Lower leg skin (tissue), 4 donors: ENCODE data around the gene ZNF765. TPM values are rescaled to one million over a fixed set of nuclear protein-coding genes. Genes with fewer than 3 reads are reported as not detected.
"Not testable (repeated sequence)": the region's sequence is repeated elsewhere in the genome, so short reads cannot be mapped to it uniquely, and the experiment has no call there.

ENCODE experiments used
- DNase-seq, 2 donors: peaks; one replicate each; pipeline ENCODE4 v3.0.0-alpha.2; 2019; ENCODE audit warnings: low spot score in 2 of 2
- H3K4me3 ChIP-seq: fragments of 200-600 bp; sonication (generic); 2 replicates; pipeline ENCODE4 v1.5.1; 2017; ENCODE audit warnings: mild to moderate bottlenecking, low read depth; ENCODE audit not compliant: poor library complexity, severe bottlenecking
- POLR2A ChIP-seq, 2 donors: fragments of 450-650 bp; IDR thresholded peaks; one replicate each; pipeline ENCODE4 v1.6.1; 2016 to 2017; ENCODE audit warnings: antibody characterized with exemption in 2 of 2, mild to moderate bottlenecking in 1 of 2, moderate library complexity in 1 of 2
- WGBS, 2 donors: methylation state at CpG; one replicate each; pipeline ENCODE4 v1.1.5; 2018; 5-methylcytosine and 5-hydroxymethylcytosine counted together
- intact Hi-C: fragments of 100-400 bp; cut with DNase I; formaldehyde crosslinking; loops from one replicate; pipeline ENCODE4 v1.15.0; 2023; ENCODE audit warnings: low total_unique reads
- total RNA-seq, 4 donors: library from RNA; depleted of rRNA; stranded (reverse); fragments of >200 nt; gene quantifications; one replicate each; pipeline ENCODE4 v1.1.0, GENCODE V29; 2016
- TF ChIP-seq, protein P1 (sequence below), 3 donors: fragments of 450-650 bp; IDR thresholded peaks; one replicate each; pipeline ENCODE4 v1.5.1; 2016; ENCODE audit warnings: antibody characterized with exemption in 3 of 3, mild to moderate bottlenecking in 3 of 3, moderate library complexity in 2 of 3

ZNF765 gene
- total RNA-seq, 4 donors from 2014 or later, result 8.3 to 11.6 (median 9.1) TPM

GRCh38 chr19:53388904-53389303 lies 6.0 kb upstream of the ZNF765 start:
- H3K4me3 ChIP-seq, result no peak overlapping the region
- no peak for TF ChIP-seq POLR2A (IDR thresholded peaks at IDR 0.05)
- TF ChIP-seq, protein P1, sequence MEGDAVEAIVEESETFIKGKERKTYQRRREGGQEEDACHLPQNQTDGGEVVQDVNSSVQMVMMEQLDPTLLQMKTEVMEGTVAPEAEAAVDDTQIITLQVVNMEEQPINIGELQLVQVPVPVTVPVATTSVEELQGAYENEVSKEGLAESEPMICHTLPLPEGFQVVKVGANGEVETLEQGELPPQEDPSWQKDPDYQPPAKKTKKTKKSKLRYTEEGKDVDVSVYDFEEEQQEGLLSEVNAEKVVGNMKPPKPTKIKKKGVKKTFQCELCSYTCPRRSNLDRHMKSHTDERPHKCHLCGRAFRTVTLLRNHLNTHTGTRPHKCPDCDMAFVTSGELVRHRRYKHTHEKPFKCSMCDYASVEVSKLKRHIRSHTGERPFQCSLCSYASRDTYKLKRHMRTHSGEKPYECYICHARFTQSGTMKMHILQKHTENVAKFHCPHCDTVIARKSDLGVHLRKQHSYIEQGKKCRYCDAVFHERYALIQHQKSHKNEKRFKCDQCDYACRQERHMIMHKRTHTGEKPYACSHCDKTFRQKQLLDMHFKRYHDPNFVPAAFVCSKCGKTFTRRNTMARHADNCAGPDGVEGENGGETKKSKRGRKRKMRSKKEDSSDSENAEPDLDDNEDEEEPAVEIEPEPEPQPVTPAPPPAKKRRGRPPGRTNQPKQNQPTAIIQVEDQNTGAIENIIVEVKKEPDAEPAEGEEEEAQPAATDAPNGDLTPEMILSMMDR (IDR thresholded peaks at IDR 0.05), result no peak
- intact Hi-C loops, result no loop called here
- no peak for DNase-seq
- 89 to 90% methylated on average over 5 of the region's 5 CpGs for WGBS, 2 donors

DNA sequence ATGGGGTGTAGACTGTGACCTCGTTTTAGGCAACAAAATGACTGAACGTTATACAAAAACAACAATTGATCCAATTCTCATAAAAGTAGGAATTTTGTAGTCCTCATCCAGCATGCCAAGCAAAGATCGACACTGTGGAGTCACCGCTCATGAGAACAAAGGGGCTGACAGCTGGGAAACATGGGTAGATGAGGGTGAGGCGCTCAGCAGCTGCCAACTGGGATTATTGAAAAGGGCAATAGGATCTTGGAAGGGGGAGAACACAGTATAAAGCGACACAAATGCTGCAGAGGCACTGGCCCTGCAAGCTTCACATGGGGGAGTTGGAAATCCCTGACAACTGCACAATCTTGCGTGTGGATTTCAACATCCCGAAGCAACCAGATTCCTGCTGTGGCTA lies 5.4 kb upstream of the ZNF765 start:
- TF ChIP-seq POLR2A (IDR thresholded peaks at IDR 0.05), result no peak
- TF ChIP-seq, protein P1 (IDR thresholded peaks at IDR 0.05), result no peak
- DNase-seq, result no peak
- WGBS, 2 donors, result 72 to 77% methylated on average over 8 of the region's 8 CpGs
- intact Hi-C loops, result no loop called here
- no peak overlapping the region for H3K4me3 ChIP-seq

DNA sequence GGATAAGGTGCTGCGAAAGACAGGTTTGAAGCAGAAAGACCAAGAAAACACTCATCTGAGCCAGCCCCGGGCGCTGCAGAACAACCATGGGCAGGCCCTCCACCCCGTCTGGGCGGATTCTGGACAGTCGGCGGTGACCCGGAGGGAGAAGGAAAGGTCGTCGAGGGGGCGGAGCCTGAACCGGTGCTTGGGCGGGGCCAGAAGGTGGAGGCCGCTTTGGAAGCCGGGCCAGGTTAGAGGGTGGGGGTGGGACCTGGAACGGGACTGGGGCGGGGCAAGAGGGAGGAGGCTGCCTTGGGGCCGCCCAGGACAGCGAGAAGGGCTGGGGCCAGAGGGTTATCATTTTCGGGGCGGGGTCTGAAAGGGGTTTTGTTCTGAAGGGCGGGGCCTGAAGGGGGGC lies 5.0 kb upstream of the ZNF765 start:
- no peak overlapping the region for H3K4me3 ChIP-seq
- DNase-seq, result no peak
- 33 to 47% methylated on average over 22 of the region's 22 CpGs for WGBS, 2 donors
- intact Hi-C loops, result no loop called here
- TF ChIP-seq, protein P1 (IDR thresholded peaks at IDR 0.05), result no peak
- TF ChIP-seq POLR2A (IDR thresholded peaks at IDR 0.05), result no peak

- no peak for TF ChIP-seq POLR2A (IDR thresholded peaks at IDR 0.05)
- TF ChIP-seq, protein P1 (IDR thresholded peaks at IDR 0.05), result no peak
- DNase-seq, result peak; percentile 21 to 89
- H3K4me3 ChIP-seq, result peak overlapping the region; percentile 52
- WGBS, 2 donors, result 13% methylated on average over 17 to 18 of the region's 18 CpGs
- intact Hi-C loops, result no loop called here
Measured at GRCh38 chr19:53394522-53394973, 401 bp upstream of the ZNF765 start.

- 9% methylated on average over 9 of the region's 9 CpGs for WGBS, 2 donors
- peak overlapping the region; percentile 52 for H3K4me3 ChIP-seq
- intact Hi-C loops, DNase-seq: not testable (repeated sequence)
Measured at GRCh38 chr19:53395840-53396524, 1.0 kb downstream of the ZNF765 start.

DNA sequence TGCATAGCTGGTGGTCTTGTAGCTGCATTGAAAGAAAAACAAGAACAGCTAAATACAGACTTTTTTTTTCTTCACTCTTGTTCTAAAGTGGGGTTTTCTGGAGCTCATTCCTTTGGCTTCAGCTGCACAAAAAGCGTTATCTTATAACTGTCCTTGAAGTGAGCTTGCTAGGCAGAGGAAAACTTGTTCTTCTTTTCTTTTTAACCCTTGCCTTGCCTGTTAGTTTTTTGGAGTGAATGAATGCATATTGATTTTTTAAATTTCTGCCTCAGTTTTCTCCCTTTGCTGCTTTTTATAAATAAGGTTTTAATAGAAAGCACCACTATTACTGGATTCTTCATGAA lies 1.5 kb downstream of the ZNF765 start:
- 7 to 11% methylated on average over 1 of the region's 1 CpG for WGBS, 2 donors
- no peak overlapping the region for H3K4me3 ChIP-seq
- no peak for DNase-seq
- no peak for TF ChIP-seq POLR2A (IDR thresholded peaks at IDR 0.05)
- TF ChIP-seq, protein P1 (IDR thresholded peaks at IDR 0.05), result no peak
- intact Hi-C loops, result no loop called here

GRCh38 chr19:53397918-53398317 lies 3.0 kb downstream of the ZNF765 start:
- WGBS, 2 donors, result 63 to 86% methylated on average over 1 of the region's 1 CpG
- H3K4me3 ChIP-seq, DNase-seq, intact Hi-C loops: not testable (repeated sequence)
